ENCODE measurements around the gene TPM1.

TPM1 gene

GRCh38 chr15:63109498-63109897 lies 67.0 kb downstream of the TPM1 start:
- no peak overlapping the region for H3K4me3 ChIP-seq (ENCODE audit: low read depth, low read length)
- in situ Hi-C loops (cut with HindIII; ENCODE audit: low sequenced_read_pairs) = no loop called here
- no peak for TF ChIP-seq CTCF (IDR thresholded peaks at IDR 0.05; ENCODE audit: low read depth, low read length)
- no peak for DNase-seq (ENCODE audit: low read depth, low spot score)

- no peak for DNase-seq (ENCODE audit: low read depth, low spot score)
- in situ Hi-C loops (cut with HindIII; ENCODE audit: low sequenced_read_pairs) = no loop called here
- no peak for TF ChIP-seq CTCF (IDR thresholded peaks at IDR 0.05; ENCODE audit: low read depth, low read length)
- no peak overlapping the region for H3K4me3 ChIP-seq (ENCODE audit: low read depth, low read length)
These were observed 67.4 kb downstream of the TPM1 start for GRCh38 chr15:63109920-63110319.

- no peak for TF ChIP-seq CTCF (IDR thresholded peaks at IDR 0.05; ENCODE audit: low read depth, low read length)
- in situ Hi-C loops (cut with HindIII; ENCODE audit: low sequenced_read_pairs) = no loop called here
- no peak for DNase-seq (ENCODE audit: low read depth, low spot score)
- H3K4me3 ChIP-seq (ENCODE audit: low read depth, low read length) = no peak overlapping the region
These were observed 68.0 kb downstream of the TPM1 start for GRCh38 chr15:63110428-63111026.

- no peak for DNase-seq (ENCODE audit: low read depth, low spot score)
- in situ Hi-C loops (cut with HindIII; ENCODE audit: low sequenced_read_pairs) = no loop called here
- TF ChIP-seq CTCF (IDR thresholded peaks at IDR 0.05; ENCODE audit: low read depth, low read length) = no peak
- H3K4me3 ChIP-seq (ENCODE audit: low read depth, low read length) = no peak overlapping the region
These were observed 68.9 kb downstream of the TPM1 start for GRCh38 chr15:63111481-63111880.

GRCh38 chr15:63112871-63113270 lies 70.3 kb downstream of the TPM1 start:
- no peak for DNase-seq (ENCODE audit: low read depth, low spot score)
- TF ChIP-seq CTCF (IDR thresholded peaks at IDR 0.05; ENCODE audit: low read depth, low read length) = no peak
- no peak overlapping the region for H3K4me3 ChIP-seq (ENCODE audit: low read depth, low read length)
- in situ Hi-C loops (cut with HindIII; ENCODE audit: low sequenced_read_pairs) = no loop called here

GRCh38 chr15:63114465-63114864 lies 71.9 kb downstream of the TPM1 start:
- in situ Hi-C loops (cut with HindIII; ENCODE audit: low sequenced_read_pairs) = no loop called here
- H3K4me3 ChIP-seq (ENCODE audit: low read depth, low read length) = no peak overlapping the region
- no peak for TF ChIP-seq CTCF (IDR thresholded peaks at IDR 0.05; ENCODE audit: low read depth, low read length)
- no peak for DNase-seq (ENCODE audit: low read depth, low spot score)

Data from astrocyte of the spinal cord (primary cell).